ENCODE measurements around the gene PHTF2. TPM values are rescaled to one million over a fixed set of nuclear protein-coding genes. Genes with fewer than 3 reads are reported as not detected.

Gene PHTF2
- total and polyA plus RNA-seq, 10 of the 15 experiments (the other 5 are each of a cell fraction or from before 2014, with no cell fraction given): 12.9 to 41.8 (median 27.0) TPM

DNA sequence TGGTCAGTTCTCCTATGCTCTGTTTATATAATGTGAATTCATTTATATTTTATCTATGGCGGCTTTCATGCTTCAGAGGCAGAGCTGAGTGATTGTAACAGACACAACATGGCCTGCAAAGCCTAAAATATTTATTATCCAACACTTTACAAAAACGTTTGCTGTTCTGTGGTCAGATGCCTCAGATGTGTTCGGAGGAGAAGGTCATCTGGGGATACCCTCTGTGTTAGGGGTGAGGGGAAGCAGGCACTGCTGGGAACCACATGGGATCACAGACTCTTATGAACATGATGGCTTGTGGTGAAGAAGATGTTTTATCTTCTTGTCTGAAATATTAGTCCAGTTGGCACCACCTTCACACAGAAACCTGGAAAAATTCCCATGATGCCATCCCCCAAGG is 203.4 kb downstream of the PHTF2 start:
- CTCF ChIA-PET: interaction anchor here (1.7 kb wide), 1 partner anchor 19 kb away, joined by 4 read pairs; no protein-coding TSS in a partner anchor
- TF ChIP-seq ESRRA (IDR thresholded peaks at IDR 0.05; ENCODE audit: low read length): no peak
- TF ChIP-seq IKZF2 (IDR thresholded peaks at IDR 0.05): no peak
- TF ChIP-seq NFXL1 (IDR thresholded peaks at IDR 0.05; ENCODE audit: borderline replicate concordance): no peak
- no peak for TF ChIP-seq SUPT20H (IDR thresholded peaks at IDR 0.05; ENCODE audit: borderline replicate concordance, control insufficient read depth, low read depth, low read length)
- no peak for TF ChIP-seq CHD1 (IDR thresholded peaks at IDR 0.05; ENCODE audit: low read depth, low read length)
- TF ChIP-seq POLR2A (IDR thresholded peaks at IDR 0.05; ENCODE audit: low read depth, low read length): no peak
- no peak for TF ChIP-seq SREBF1 (IDR thresholded peaks at IDR 0.05; ENCODE audit: low read length)
- TF ChIP-seq FOXK2 (IDR thresholded peaks at IDR 0.05): no peak
- no peak for TF ChIP-seq CBX3 (IDR thresholded peaks at IDR 0.05; ENCODE audit: borderline replicate concordance, low read depth)
- TF ChIP-seq, protein P1, sequence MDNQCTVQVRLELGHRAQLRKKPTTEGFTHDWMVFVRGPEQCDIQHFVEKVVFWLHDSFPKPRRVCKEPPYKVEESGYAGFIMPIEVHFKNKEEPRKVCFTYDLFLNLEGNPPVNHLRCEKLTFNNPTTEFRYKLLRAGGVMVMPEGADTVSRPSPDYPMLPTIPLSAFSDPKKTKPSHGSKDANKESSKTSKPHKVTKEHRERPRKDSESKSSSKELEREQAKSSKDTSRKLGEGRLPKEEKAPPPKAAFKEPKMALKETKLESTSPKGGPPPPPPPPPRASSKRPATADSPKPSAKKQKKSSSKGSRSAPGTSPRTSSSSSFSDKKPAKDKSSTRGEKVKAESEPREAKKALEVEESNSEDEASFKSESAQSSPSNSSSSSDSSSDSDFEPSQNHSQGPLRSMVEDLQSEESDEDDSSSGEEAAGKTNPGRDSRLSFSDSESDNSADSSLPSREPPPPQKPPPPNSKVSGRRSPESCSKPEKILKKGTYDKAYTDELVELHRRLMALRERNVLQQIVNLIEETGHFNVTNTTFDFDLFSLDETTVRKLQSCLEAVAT (IDR thresholded peaks at IDR 0.05): no peak
- TF ChIP-seq, protein P2, sequence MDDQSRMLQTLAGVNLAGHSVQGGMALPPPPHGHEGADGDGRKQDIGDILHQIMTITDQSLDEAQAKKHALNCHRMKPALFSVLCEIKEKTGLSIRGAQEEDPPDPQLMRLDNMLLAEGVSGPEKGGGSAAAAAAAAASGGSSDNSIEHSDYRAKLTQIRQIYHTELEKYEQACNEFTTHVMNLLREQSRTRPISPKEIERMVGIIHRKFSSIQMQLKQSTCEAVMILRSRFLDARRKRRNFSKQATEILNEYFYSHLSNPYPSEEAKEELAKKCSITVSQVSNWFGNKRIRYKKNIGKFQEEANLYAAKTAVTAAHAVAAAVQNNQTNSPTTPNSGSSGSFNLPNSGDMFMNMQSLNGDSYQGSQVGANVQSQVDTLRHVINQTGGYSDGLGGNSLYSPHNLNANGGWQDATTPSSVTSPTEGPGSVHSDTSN (IDR thresholded peaks at IDR 0.05; ENCODE audit: insufficient replicate concordance, low read depth, low read length): no peak
- in situ Hi-C loops (cut with MboI) (no loop called here), intact Hi-C loops (cut with micrococcal nuclease; ENCODE audit: unreplicated experiment) (no loop called here)
- DNase-seq (ENCODE audit: low read depth, low spot score) (no peak), ATAC-seq (no peak), FAIRE-seq (no peak)
- RAD21 ChIA-PET (ENCODE audit: unreplicated experiment): no interaction called here
- Histone ChIP-seq H2AFZ (ENCODE audit: control insufficient read depth, low read depth, low read length) (no peak overlapping the region), H3K9ac (ENCODE audit: control insufficient read depth, insufficient read depth, low read length) (no peak overlapping the region), H3K27ac (ENCODE audit: control insufficient read depth, insufficient read depth) (no peak overlapping the region), H3K4me1 (ENCODE audit: control insufficient read depth, insufficient read depth, low read length) (no peaks in the 10 kb centered on the region), H3K36me3 (ENCODE audit: control insufficient read depth in 2 of 2, insufficient read depth in 2 of 2, low read length in 1 of 2) (no peaks in the 10 kb centered on the region), H4K20me1 (ENCODE audit: control insufficient read depth, insufficient read depth) (no peaks in the 10 kb centered on the region), H3K4me2 (ENCODE audit: control insufficient read depth, insufficient read depth) (no peak overlapping the region), H3K79me2 (ENCODE audit: control insufficient read depth, insufficient read depth, low read length) (no peaks in the 10 kb centered on the region), H3K9me3 (replicated peaks; ENCODE audit: control insufficient read depth, insufficient read depth, low read length) (no peaks in the 10 kb centered on the region; the same call in 2 of the 3 replicates), H3K4me3 (no peak overlapping the region), H3K27me3 (replicated peaks in 1 of 2; ENCODE audit: control insufficient read depth in 2 of 2, insufficient read depth in 2 of 2, low read length in 1 of 2) (no peaks in the 10 kb centered on the region)
- POLR2A ChIA-PET: no interaction called here
- SMC1A ChIA-PET (ENCODE audit: uncharacterized antibody, unreplicated experiment): no interaction called here
- 24% methylated on average over 3 of the region's 3 CpGs for WGBS (ENCODE audit: insufficient coverage, insufficient replicate concordance, low lambda C conversion rate, missing lambda C conversion rate)
- no TSS peak for BruUV-seq (replicated peaks)
